ENCODE results near the gene GARIN5A.

The GARIN5A gene

GRCh38 chr19:50417111-50418081, 59.3 kb downstream of the GARIN5A start:
- DNase-seq (ENCODE audit: low spot score): no peak
